SK-N-SH treated with all-trans-retinoic acid at 6 μM for 48 hours (cell line): ENCODE results near the gene INPP5J.
"Not testable (repeated sequence)": the region's sequence is repeated elsewhere in the genome, so short reads cannot be mapped to it uniquely, and the experiment has no call there.

Experiments used
- ARNTL ChIP-seq: fragments of 450-650 bp; formaldehyde crosslinking; IDR thresholded peaks from 2 replicates; pipeline ENCODE4 v1.5.0; 2020; ENCODE audit warnings: low read depth, mild to moderate bottlenecking, moderate library complexity, borderline replicate concordance
- PPARA ChIP-seq: fragments of 250-450 bp; sonication (Bioruptor Pico); IDR thresholded peaks from 2 replicates; pipeline ENCODE4 v1.5.0; 2020; ENCODE audit warnings: mild to moderate bottlenecking, borderline replicate concordance
- RARB ChIP-seq: fragments of 250-450 bp; sonication (Bioruptor Pico); IDR thresholded peaks from 2 replicates; pipeline ENCODE4 v1.8.0; 2021; ENCODE audit warnings: mild to moderate bottlenecking, moderate library complexity
- ZC3H10 ChIP-seq: fragments of 250-450 bp; sonication (Bioruptor Pico); IDR thresholded peaks from 2 replicates; pipeline ENCODE4 v1.5.1; 2021; ENCODE audit warnings: mild to moderate bottlenecking, moderate library complexity
- ZFP3 ChIP-seq: fragments of 250-450 bp; sonication (Bioruptor Pico); IDR thresholded peaks from 2 replicates; pipeline ENCODE4 v1.5.0; 2020; ENCODE audit warnings: mild to moderate bottlenecking, moderate library complexity
- ZNF8 ChIP-seq: fragments of 450-650 bp; formaldehyde crosslinking; IDR thresholded peaks from 2 replicates; pipeline ENCODE4 v1.5.0; 2020; ENCODE audit warnings: mild to moderate bottlenecking, moderate library complexity
- TF ChIP-seq, protein P1 (sequence below): fragments of 250-450 bp; sonication (Bioruptor Pico); IDR thresholded peaks from 2 replicates; pipeline ENCODE4 v1.5.1; 2021; ENCODE audit warnings: mild to moderate bottlenecking, moderate library complexity
- TF ChIP-seq, protein P2 (sequence below): fragments of 250-450 bp; sonication (Bioruptor Pico); IDR thresholded peaks from 2 replicates; pipeline ENCODE4 v1.5.1; 2020; ENCODE audit warnings: low read depth, mild to moderate bottlenecking, moderate library complexity

DNA sequence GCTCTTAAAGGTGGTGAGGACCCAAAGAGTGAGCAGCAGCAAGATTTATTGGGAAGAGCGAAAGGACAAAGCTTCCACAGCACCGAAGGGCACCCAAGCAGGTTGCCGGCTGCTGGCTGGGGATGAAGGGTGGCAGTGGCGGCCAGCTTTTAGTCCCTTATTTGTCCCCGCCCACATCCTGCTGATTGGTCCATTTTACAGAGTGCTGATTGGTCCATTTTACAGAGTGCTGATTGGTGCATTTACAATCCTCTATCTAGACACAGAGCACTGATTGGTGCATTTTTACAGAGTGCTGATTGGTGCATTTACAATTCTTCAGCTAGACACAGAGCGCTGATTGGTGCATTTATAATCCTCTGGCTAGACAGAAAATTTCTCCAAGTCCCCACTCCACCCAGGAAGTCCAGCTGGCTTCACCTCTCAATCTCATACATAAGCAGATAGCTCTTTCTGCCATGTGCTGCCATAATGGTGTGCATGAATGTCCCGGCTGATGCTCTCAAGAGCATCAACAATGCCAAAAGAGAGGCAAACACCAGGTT, 10.1 kb upstream of the INPP5J start:
- TF ChIP-seq RARB; ARNTL (CRISPR knock-in tag); PPARA (CRISPR knock-in tag); ZC3H10 (CRISPR knock-in tag); ZFP3 (CRISPR knock-in tag); ZNF8: not testable (repeated sequence)
- TF ChIP-seq, protein P1, sequence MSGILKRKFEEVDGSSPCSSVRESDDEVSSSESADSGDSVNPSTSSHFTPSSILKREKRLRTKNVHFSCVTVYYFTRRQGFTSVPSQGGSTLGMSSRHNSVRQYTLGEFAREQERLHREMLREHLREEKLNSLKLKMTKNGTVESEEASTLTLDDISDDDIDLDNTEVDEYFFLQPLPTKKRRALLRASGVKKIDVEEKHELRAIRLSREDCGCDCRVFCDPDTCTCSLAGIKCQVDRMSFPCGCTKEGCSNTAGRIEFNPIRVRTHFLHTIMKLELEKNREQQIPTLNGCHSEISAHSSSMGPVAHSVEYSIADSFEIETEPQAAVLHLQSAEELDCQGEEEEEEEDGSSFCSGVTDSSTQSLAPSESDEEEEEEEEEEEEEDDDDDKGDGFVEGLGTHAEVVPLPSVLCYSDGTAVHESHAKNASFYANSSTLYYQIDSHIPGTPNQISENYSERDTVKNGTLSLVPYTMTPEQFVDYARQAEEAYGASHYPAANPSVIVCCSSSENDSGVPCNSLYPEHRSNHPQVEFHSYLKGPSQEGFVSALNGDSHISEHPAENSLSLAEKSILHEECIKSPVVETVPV (CRISPR knock-in tag): not testable (repeated sequence)
- TF ChIP-seq, protein P2, sequence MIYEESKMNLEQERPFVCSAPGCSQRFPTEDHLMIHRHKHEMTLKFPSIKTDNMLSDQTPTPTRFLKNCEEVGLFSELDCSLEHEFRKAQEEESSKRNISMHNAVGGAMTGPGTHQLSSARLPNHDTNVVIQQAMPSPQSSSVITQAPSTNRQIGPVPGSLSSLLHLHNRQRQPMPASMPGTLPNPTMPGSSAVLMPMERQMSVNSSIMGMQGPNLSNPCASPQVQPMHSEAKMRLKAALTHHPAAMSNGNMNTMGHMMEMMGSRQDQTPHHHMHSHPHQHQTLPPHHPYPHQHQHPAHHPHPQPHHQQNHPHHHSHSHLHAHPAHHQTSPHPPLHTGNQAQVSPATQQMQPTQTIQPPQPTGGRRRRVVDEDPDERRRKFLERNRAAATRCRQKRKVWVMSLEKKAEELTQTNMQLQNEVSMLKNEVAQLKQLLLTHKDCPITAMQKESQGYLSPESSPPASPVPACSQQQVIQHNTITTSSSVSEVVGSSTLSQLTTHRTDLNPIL: not testable (repeated sequence)
